Measurements from ENCODE around the gene CRABP2.

The CRABP2 gene

GRCh38 chr1:156673387-156674121 is 31.8 kb downstream of the CRABP2 start:
- Histone ChIP-seq H3K27ac (ENCODE audit: low read length) (no peak overlapping the region), H2AFZ (ENCODE audit: low read depth, low read length) (no peak overlapping the region), H3K79me2 (ENCODE audit: insufficient read depth, low read length) (no peaks in the 10 kb centered on the region), H3K9ac (ENCODE audit: low read depth, low read length) (no peak overlapping the region), H3K9me3 (ENCODE audit: insufficient read depth, low read length, severe bottlenecking) (no peaks in the 10 kb centered on the region), H3K4me3 (ENCODE audit: low read depth in 1 of 2, low read length in 2 of 2) (no peak overlapping the region), H3K27me3 (ENCODE audit: insufficient read depth, low read length, poor library complexity) (peaks cover 53% of the 10 kb centered on the region), H3K36me3 (ENCODE audit: insufficient read depth, low read length) (no peaks in the 10 kb centered on the region), H3K4me2 (ENCODE audit: insufficient read depth, low read length) (no peak overlapping the region), H3K4me1 (ENCODE audit: insufficient read depth, low read length) (0 out of 2 replicates have a peak, but pooled peaks cover 3% of the 10 kb centered on the region), H4K20me1 (ENCODE audit: insufficient read depth, low read length) (peaks cover 12% of the 10 kb centered on the region)
- TF ChIP-seq CTCF (IDR thresholded peaks at IDR 0.05; ENCODE audit: borderline replicate concordance, extremely low read depth, low read length, poor library complexity, severe bottlenecking) (no peak), EZH2 (IDR thresholded peaks at IDR 0.05; ENCODE audit: borderline replicate concordance, low read depth, low read length, severe bottlenecking) (no peak)
- no peak for DNase-seq
- ATAC-seq (ENCODE audit: insufficient read depth, low read depth): no peak

- no peak overlapping the region for H3K9ac ChIP-seq (ENCODE audit: low read depth, low read length)
- no peak for TF ChIP-seq CTCF (IDR thresholded peaks at IDR 0.05; ENCODE audit: borderline replicate concordance, extremely low read depth, low read length, poor library complexity, severe bottlenecking)
- H3K79me2 ChIP-seq (ENCODE audit: insufficient read depth, low read length): no peaks in the 10 kb centered on the region
- H3K27me3 ChIP-seq (ENCODE audit: insufficient read depth, low read length, poor library complexity): peaks cover 38% of the 10 kb centered on the region
- H3K4me2 ChIP-seq (ENCODE audit: insufficient read depth, low read length): no peak overlapping the region
- DNase-seq (no peak), ATAC-seq (ENCODE audit: insufficient read depth, low read depth) (no peak)
- no peak overlapping the region for H3K27ac ChIP-seq (ENCODE audit: low read length)
- H3K36me3 ChIP-seq (ENCODE audit: insufficient read depth, low read length): no peaks in the 10 kb centered on the region
- H3K4me1 ChIP-seq (ENCODE audit: insufficient read depth, low read length): no peaks in the 10 kb centered on the region
- no peaks in the 10 kb centered on the region for H3K9me3 ChIP-seq (ENCODE audit: insufficient read depth, low read length, severe bottlenecking)
- H3K4me3 ChIP-seq (ENCODE audit: low read depth in 1 of 2, low read length in 2 of 2): no peak overlapping the region
- H2AFZ ChIP-seq (ENCODE audit: low read depth, low read length): no peak overlapping the region
- H4K20me1 ChIP-seq (ENCODE audit: insufficient read depth, low read length): peaks cover 12% of the 10 kb centered on the region
Observed at GRCh38 chr1:156671804-156672203, 33.6 kb downstream of the CRABP2 start.

- no peak overlapping the region for H2AFZ ChIP-seq (ENCODE audit: low read depth, low read length)
- H3K36me3 ChIP-seq (ENCODE audit: insufficient read depth, low read length): no peaks in the 10 kb centered on the region
- H3K27me3 ChIP-seq (ENCODE audit: insufficient read depth, low read length, poor library complexity): peaks cover 38% of the 10 kb centered on the region
- H3K4me3 ChIP-seq (ENCODE audit: low read depth in 1 of 2, low read length in 2 of 2): no peak overlapping the region
- no peaks in the 10 kb centered on the region for H3K79me2 ChIP-seq (ENCODE audit: insufficient read depth, low read length)
- no peak for DNase-seq
- TF ChIP-seq EZH2 (IDR thresholded peaks at IDR 0.05; ENCODE audit: borderline replicate concordance, low read depth, low read length, severe bottlenecking): no peak
- no peaks in the 10 kb centered on the region for H3K9me3 ChIP-seq (ENCODE audit: insufficient read depth, low read length, severe bottlenecking)
- no peak overlapping the region for H3K9ac ChIP-seq (ENCODE audit: low read depth, low read length)
- H3K4me1 ChIP-seq (ENCODE audit: insufficient read depth, low read length): no peaks in the 10 kb centered on the region
- no peak overlapping the region for H3K4me2 ChIP-seq (ENCODE audit: insufficient read depth, low read length)
- H4K20me1 ChIP-seq (ENCODE audit: insufficient read depth, low read length): peaks cover 12% of the 10 kb centered on the region
- H3K27ac ChIP-seq (ENCODE audit: low read length): no peak overlapping the region
- ATAC-seq (ENCODE audit: insufficient read depth, low read depth): no peak
Observed at GRCh38 chr1:156670791-156671190, 34.6 kb downstream of the CRABP2 start.

- Histone ChIP-seq H3K9me3 (ENCODE audit: insufficient read depth, low read length, severe bottlenecking) (no peaks in the 10 kb centered on the region), H3K4me2 (ENCODE audit: insufficient read depth, low read length) (no peak overlapping the region)
Observed at GRCh38 chr1:156670359-156670758, 35.0 kb downstream of the CRABP2 start.

More at GRCh38 chr1:156670359-156670758, 35.0 kb downstream of the CRABP2 start:
- DNase-seq (no peak), ATAC-seq (ENCODE audit: insufficient read depth, low read depth) (no peak)
- Histone ChIP-seq H3K9ac (ENCODE audit: low read depth, low read length) (no peak overlapping the region), H3K36me3 (ENCODE audit: insufficient read depth, low read length) (no peaks in the 10 kb centered on the region), H3K27me3 (ENCODE audit: insufficient read depth, low read length, poor library complexity) (peaks cover 38% of the 10 kb centered on the region), H3K79me2 (ENCODE audit: insufficient read depth, low read length) (no peaks in the 10 kb centered on the region), H2AFZ (ENCODE audit: low read depth, low read length) (no peak overlapping the region), H3K27ac (ENCODE audit: low read length) (no peak overlapping the region), H4K20me1 (ENCODE audit: insufficient read depth, low read length) (peaks cover 12% of the 10 kb centered on the region), H3K4me3 (ENCODE audit: low read depth in 1 of 2, low read length in 2 of 2) (no peak overlapping the region), H3K4me1 (ENCODE audit: insufficient read depth, low read length) (no peaks in the 10 kb centered on the region)
- TF ChIP-seq CTCF (IDR thresholded peaks at IDR 0.05; ENCODE audit: borderline replicate concordance, extremely low read depth, low read length, poor library complexity, severe bottlenecking) (no peak), EZH2 (IDR thresholded peaks at IDR 0.05; ENCODE audit: borderline replicate concordance, low read depth, low read length, severe bottlenecking) (no peak)
